ENCODE data around the gene HORMAD2.

DNA sequence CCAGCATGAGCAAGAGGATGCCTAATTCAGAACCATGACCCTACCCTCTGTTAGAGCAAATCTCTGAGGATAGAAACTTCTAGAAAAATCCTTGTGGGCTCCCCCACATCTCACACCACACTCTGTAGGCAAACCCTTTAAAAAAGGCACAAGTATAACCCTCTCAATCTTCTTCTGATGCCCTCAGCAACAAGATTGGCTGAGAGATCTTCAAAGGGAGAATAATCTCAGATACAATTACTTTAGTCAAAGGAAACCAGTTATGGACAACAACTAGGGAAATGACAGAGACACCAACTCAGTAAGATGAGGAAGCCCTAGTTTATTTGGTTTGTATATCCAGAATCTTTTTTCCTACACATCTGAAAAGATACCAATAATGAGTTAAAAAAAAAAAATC lies 117.1 kb downstream of the HORMAD2 start:
- TF ChIP-seq, protein P1, sequence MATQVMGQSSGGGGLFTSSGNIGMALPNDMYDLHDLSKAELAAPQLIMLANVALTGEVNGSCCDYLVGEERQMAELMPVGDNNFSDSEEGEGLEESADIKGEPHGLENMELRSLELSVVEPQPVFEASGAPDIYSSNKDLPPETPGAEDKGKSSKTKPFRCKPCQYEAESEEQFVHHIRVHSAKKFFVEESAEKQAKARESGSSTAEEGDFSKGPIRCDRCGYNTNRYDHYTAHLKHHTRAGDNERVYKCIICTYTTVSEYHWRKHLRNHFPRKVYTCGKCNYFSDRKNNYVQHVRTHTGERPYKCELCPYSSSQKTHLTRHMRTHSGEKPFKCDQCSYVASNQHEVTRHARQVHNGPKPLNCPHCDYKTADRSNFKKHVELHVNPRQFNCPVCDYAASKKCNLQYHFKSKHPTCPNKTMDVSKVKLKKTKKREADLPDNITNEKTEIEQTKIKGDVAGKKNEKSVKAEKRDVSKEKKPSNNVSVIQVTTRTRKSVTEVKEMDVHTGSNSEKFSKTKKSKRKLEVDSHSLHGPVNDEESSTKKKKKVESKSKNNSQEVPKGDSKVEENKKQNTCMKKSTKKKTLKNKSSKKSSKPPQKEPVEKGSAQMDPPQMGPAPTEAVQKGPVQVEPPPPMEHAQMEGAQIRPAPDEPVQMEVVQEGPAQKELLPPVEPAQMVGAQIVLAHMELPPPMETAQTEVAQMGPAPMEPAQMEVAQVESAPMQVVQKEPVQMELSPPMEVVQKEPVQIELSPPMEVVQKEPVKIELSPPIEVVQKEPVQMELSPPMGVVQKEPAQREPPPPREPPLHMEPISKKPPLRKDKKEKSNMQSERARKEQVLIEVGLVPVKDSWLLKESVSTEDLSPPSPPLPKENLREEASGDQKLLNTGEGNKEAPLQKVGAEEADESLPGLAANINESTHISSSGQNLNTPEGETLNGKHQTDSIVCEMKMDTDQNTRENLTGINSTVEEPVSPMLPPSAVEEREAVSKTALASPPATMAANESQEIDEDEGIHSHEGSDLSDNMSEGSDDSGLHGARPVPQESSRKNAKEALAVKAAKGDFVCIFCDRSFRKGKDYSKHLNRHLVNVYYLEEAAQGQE (IDR thresholded peaks at IDR 0.05; ENCODE audit: insufficient read depth in 1 of 2, low read depth in 2 of 2, low read length in 2 of 2) = no peak
- no peak for TF ChIP-seq POLR2AphosphoS5 (IDR thresholded peaks at IDR 0.05; ENCODE audit: low read depth, low read length)

Data from PFSK-1 (cell line).